ENCODE results near the gene PTPRJ. TPM values are rescaled to one million over a fixed set of nuclear protein-coding genes. Genes with fewer than 3 reads are reported as not detected.

PTPRJ gene
- total and polyA plus RNA-seq, 2 donors (not counting 3 experiments of a cell fraction or from before 2014, with no cell fraction given), result 3.1 to 7.7 TPM

DNA sequence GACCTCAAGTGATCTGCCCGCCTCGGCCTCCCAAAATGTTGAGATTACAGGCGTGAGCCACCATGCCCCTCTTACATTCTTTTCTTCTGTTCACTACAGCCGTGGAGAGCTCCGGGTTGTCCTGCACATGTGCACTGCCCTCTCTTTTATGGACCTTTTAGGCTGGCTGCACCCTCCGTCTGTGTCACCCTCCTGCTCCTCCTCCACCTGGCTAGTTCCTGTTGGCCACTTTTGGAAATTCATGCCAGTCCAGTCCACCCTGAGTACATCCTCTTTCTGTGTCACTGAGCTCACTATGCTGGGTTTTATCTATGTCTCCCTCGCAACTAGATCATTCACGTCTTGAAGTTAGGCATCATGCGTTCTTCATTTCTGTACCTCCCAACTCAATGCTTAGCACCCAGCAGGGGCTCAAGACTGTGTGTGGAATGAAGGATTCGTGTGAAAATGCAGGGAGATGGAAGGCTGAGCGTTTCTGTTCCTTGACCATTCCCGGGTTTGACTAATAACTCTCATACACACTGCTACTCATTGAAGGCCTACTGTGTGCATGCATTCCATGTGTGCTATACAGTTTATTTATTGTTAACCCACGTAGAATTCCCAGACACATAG lies 60.6 kb downstream of the PTPRJ start:
- Histone ChIP-seq H3K27me3 (ENCODE audit: control insufficient read depth in 2 of 2, insufficient read depth in 2 of 2, low read length in 2 of 2) (no peaks in the 10 kb centered on the region), H3K4me2 (ENCODE audit: insufficient read depth, low read length) (no peak overlapping the region), H3K27ac (ENCODE audit: insufficient read depth, low read depth, low read length) (no peak overlapping the region), H3K79me2 (ENCODE audit: control insufficient read depth, insufficient read depth, low read length) (no peaks in the 10 kb centered on the region), H3K36me3 (ENCODE audit: control insufficient read depth in 2 of 2, extremely low read depth in 1 of 2, insufficient read depth in 2 of 2, low read length in 2 of 2) (no peaks in the 10 kb centered on the region), H3K9me1 (replicated peaks; ENCODE audit: control insufficient read depth, extremely low read depth, insufficient read depth, low read length) (no peaks in the 10 kb centered on the region), H3K9ac (replicated peaks; ENCODE audit: extremely low read depth, insufficient read depth, low read length) (no peak overlapping the region), H3K4me1 (ENCODE audit: control insufficient read depth, extremely low read depth, insufficient read depth, low read length) (no peaks in the 10 kb centered on the region), H2AFZ (ENCODE audit: low read depth, low read length) (no peak overlapping the region), H3K9me3 (replicated peaks; ENCODE audit: control insufficient read depth, insufficient read depth, low read length) (no peaks in the 10 kb centered on the region), H4K20me1 (replicated peaks; ENCODE audit: control insufficient read depth, extremely low read depth, insufficient read depth, low read length) (no peaks in the 10 kb centered on the region), H3K4me3 (replicated peaks in 1 of 3; ENCODE audit: insufficient read depth in 1 of 3, low read depth in 1 of 3, low read length in 3 of 3) (no peak overlapping the region)
- FAIRE-seq (no peak), DNase-seq (ENCODE audit: low read depth, low spot score) (no peak)
- BruUV-seq (replicated peaks), result no TSS peak
- CTCF ChIA-PET, result interaction anchor here (0.7 to 1.3 kb wide), 2 partner anchors 15 to 24 kb away, joined by 3 to 4 read pairs; no protein-coding TSS in a partner anchor
- POLR2A ChIA-PET, result no interaction called here
- no peak for TF ChIP-seq MYC (IDR thresholded peaks at IDR 0.05; ENCODE audit: low read depth, low read length)
- no peak for TF ChIP-seq EZH2 (IDR thresholded peaks at IDR 0.05; ENCODE audit: borderline replicate concordance, low read depth, low read length, severe bottlenecking)
- TF ChIP-seq JUN (IDR thresholded peaks at IDR 0.05; ENCODE audit: borderline replicate concordance, insufficient read depth, insufficient read length, low read depth), result no peak
- TF ChIP-seq, protein P1, sequence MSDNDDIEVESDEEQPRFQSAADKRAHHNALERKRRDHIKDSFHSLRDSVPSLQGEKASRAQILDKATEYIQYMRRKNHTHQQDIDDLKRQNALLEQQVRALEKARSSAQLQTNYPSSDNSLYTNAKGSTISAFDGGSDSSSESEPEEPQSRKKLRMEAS (IDR thresholded peaks at IDR 0.05; ENCODE audit: insufficient read depth, insufficient read length), result no peak
- TF ChIP-seq FOS (IDR thresholded peaks at IDR 0.05; ENCODE audit: borderline replicate concordance, insufficient read depth, low read length), result no peak
- TF ChIP-seq GATA2 (IDR thresholded peaks at IDR 0.05; ENCODE audit: insufficient read depth, insufficient read length, low read depth, low read length), result no peak
- no peak for TF ChIP-seq POLR2AphosphoS5 (IDR thresholded peaks at IDR 0.05; ENCODE audit: insufficient read depth, low read depth, low read length)
- no peak for TF ChIP-seq POLR2A (IDR thresholded peaks at IDR 0.05; ENCODE audit: low read depth, low read length)
- TF ChIP-seq, protein P2, sequence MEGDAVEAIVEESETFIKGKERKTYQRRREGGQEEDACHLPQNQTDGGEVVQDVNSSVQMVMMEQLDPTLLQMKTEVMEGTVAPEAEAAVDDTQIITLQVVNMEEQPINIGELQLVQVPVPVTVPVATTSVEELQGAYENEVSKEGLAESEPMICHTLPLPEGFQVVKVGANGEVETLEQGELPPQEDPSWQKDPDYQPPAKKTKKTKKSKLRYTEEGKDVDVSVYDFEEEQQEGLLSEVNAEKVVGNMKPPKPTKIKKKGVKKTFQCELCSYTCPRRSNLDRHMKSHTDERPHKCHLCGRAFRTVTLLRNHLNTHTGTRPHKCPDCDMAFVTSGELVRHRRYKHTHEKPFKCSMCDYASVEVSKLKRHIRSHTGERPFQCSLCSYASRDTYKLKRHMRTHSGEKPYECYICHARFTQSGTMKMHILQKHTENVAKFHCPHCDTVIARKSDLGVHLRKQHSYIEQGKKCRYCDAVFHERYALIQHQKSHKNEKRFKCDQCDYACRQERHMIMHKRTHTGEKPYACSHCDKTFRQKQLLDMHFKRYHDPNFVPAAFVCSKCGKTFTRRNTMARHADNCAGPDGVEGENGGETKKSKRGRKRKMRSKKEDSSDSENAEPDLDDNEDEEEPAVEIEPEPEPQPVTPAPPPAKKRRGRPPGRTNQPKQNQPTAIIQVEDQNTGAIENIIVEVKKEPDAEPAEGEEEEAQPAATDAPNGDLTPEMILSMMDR (IDR thresholded peaks at IDR 0.05; ENCODE audit: extremely low read depth in 1 of 2, insufficient read depth in 1 of 2, low read depth in 1 of 2, low read length in 2 of 2), result no peak
- dilution Hi-C loops (cut with MboI; ENCODE audit: extremely low pct_ligation_motif_present, low sequenced_read_pairs) (no loop called here), intact Hi-C loops (cut with micrococcal nuclease) (no loop called here)

Data from endothelial cell of umbilical vein (primary cell).